ENCODE measurements around the gene ACTA2. TPM values are rescaled to one million over a fixed set of nuclear protein-coding genes. Genes with fewer than 3 reads are reported as not detected.

Gene ACTA2
- 98.5 TPM for total RNA-seq (ENCODE audit: unreplicated experiment)
- long read RNA-seq, partial matches to known transcripts: 3 of 146 reads
- long read RNA-seq, other reads (novel, unspliced or antisense): 143 of 146 reads

- no peaks in the 10 kb centered on the region for H3K27me3 Mint-ChIP-seq (ENCODE audit: unreplicated experiment)
- no peaks in the 10 kb centered on the region for H3K9me3 Mint-ChIP-seq (ENCODE audit: unreplicated experiment)
- H3K4me1 Mint-ChIP-seq (ENCODE audit: unreplicated experiment): no peaks in the 10 kb centered on the region
- no peak for TF ChIP-seq CTCF (IDR thresholded peaks at IDR 0.05; ENCODE audit: unreplicated experiment)
- H3K27ac Mint-ChIP-seq (ENCODE audit: unreplicated experiment): no peak within 1 kb of the TSS
- H3K4me3 Mint-ChIP-seq (ENCODE audit: unreplicated experiment): no peak within 1 kb of the TSS
- DNase-seq (ENCODE audit: low spot score): no peak
- H3K36me3 Mint-ChIP-seq (ENCODE audit: low read depth, unreplicated experiment): no peaks in the 10 kb centered on the region
Observed at GRCh38 chr10:88952647-88953111, at the start of gene ACTA2. TSS of gene ACTA2 (minus strand) at chr10:88952773. CDS start at chr10:88948930, 3,843 bp downstream.

- DNase-seq (ENCODE audit: low spot score): no peak
- no peak for TF ChIP-seq CTCF (IDR thresholded peaks at IDR 0.05; ENCODE audit: unreplicated experiment)
- H3K36me3 Mint-ChIP-seq (ENCODE audit: low read depth, unreplicated experiment): peaks cover 3% of the 10 kb centered on the region
- no peak overlapping the region for H3K4me3 Mint-ChIP-seq (ENCODE audit: unreplicated experiment)
- H3K9me3 Mint-ChIP-seq (ENCODE audit: unreplicated experiment): no peaks in the 10 kb centered on the region
- peaks cover 8% of the 10 kb centered on the region for H3K4me1 Mint-ChIP-seq (ENCODE audit: unreplicated experiment)
- H3K27me3 Mint-ChIP-seq (ENCODE audit: unreplicated experiment): no peaks in the 10 kb centered on the region
- H3K27ac Mint-ChIP-seq (ENCODE audit: unreplicated experiment): no peak overlapping the region
Observed at GRCh38 chr10:89001729-89002072, 49.1 kb upstream of the ACTA2 start.

- Mint-ChIP-seq H3K27ac (ENCODE audit: unreplicated experiment) (no peak overlapping the region), H3K4me1 (ENCODE audit: unreplicated experiment) (peaks cover 8% of the 10 kb centered on the region), H3K4me3 (ENCODE audit: unreplicated experiment) (no peak overlapping the region), H3K36me3 (ENCODE audit: low read depth, unreplicated experiment) (peaks cover 3% of the 10 kb centered on the region), H3K27me3 (ENCODE audit: unreplicated experiment) (no peaks in the 10 kb centered on the region), H3K9me3 (ENCODE audit: unreplicated experiment) (no peaks in the 10 kb centered on the region)
- no peak for DNase-seq (ENCODE audit: low spot score)
- TF ChIP-seq CTCF (IDR thresholded peaks at IDR 0.05; ENCODE audit: unreplicated experiment): no peak
Observed at GRCh38 chr10:89001024-89001728, 48.6 kb upstream of the ACTA2 start.

- Mint-ChIP-seq H3K27ac (ENCODE audit: unreplicated experiment) (no peak overlapping the region), H3K27me3 (ENCODE audit: unreplicated experiment) (no peaks in the 10 kb centered on the region), H3K4me3 (ENCODE audit: unreplicated experiment) (no peak overlapping the region), H3K9me3 (ENCODE audit: unreplicated experiment) (no peaks in the 10 kb centered on the region), H3K4me1 (ENCODE audit: unreplicated experiment) (peaks cover 8% of the 10 kb centered on the region), H3K36me3 (ENCODE audit: low read depth, unreplicated experiment) (peaks cover 3% of the 10 kb centered on the region)
- no peak for DNase-seq (ENCODE audit: low spot score)
- TF ChIP-seq CTCF (IDR thresholded peaks at IDR 0.05; ENCODE audit: unreplicated experiment): no peak
Observed at GRCh38 chr10:88999625-89000024, 47.1 kb upstream of the ACTA2 start.

GRCh38 chr10:88996927-88997326, 44.4 kb upstream of the ACTA2 start:
- H3K27ac Mint-ChIP-seq (ENCODE audit: unreplicated experiment): no peak overlapping the region
- H3K27me3 Mint-ChIP-seq (ENCODE audit: unreplicated experiment): no peaks in the 10 kb centered on the region
- H3K4me3 Mint-ChIP-seq (ENCODE audit: unreplicated experiment): no peak overlapping the region
- peaks cover 15% of the 10 kb centered on the region for H3K4me1 Mint-ChIP-seq (ENCODE audit: unreplicated experiment)
- no peak for TF ChIP-seq CTCF (IDR thresholded peaks at IDR 0.05; ENCODE audit: unreplicated experiment)
- no peaks in the 10 kb centered on the region for H3K36me3 Mint-ChIP-seq (ENCODE audit: low read depth, unreplicated experiment)
- H3K9me3 Mint-ChIP-seq (ENCODE audit: unreplicated experiment): no peaks in the 10 kb centered on the region
- DNase-seq (ENCODE audit: low spot score): no peak

Data from endothelial cell (in vitro differentiated cells).